H1 (cell line): ENCODE results near the gene PRIMA1. TPM values are rescaled to one million over a fixed set of nuclear protein-coding genes. Genes with fewer than 3 reads are reported as not detected.

Experiments used
- CTCF ChIA-PET: fragments of 300-600 bp; sonication (Branson Sonifier 250); formaldehyde crosslinking; loops from one replicate; lab custom pipeline; 2021; ENCODE audit not compliant: partially characterized antibody; lab: Charles Lee
- POLR2A ChIA-PET: fragments of 300-600 bp; sonication (Branson Sonifier 250); formaldehyde crosslinking; loops from one replicate; lab custom pipeline; 2021; ENCODE audit warnings: inconsistent platforms; ENCODE audit not compliant: partially characterized antibody; lab: Charles Lee
- DNase-seq, 2 experiments: peaks; one replicate each; pipeline versions ENCODE4 v3.0.0 to v3.0.0-alpha.2; 2010 to 2022; ENCODE audit warnings: low spot score in 2 of 2, low read depth in 1 of 2, mixed read lengths in 1 of 2
- FAIRE-seq: peaks from 2 replicates; lab custom pipeline; 2011; peaks lifted over from hg19 to GRCh38; lab: Jason Lieb, UNC
- H2AFZ ChIP-seq: 2 replicates; pipeline ENCODE4 v1.8.1; 2012; ENCODE audit warnings: low read length, inconsistent platforms
- H2AK5ac ChIP-seq: 2 replicates; pipeline ENCODE4 v1.6.1; 2013; ENCODE audit warnings: low read depth, low read length
- H2BK120ac ChIP-seq: replicated peaks from 2 replicates; pipeline ENCODE3; 2013; ENCODE audit warnings: low read depth, low read length, inconsistent platforms
- H2BK12ac ChIP-seq: 2 replicates; pipeline ENCODE4 v1.6.1; 2013; ENCODE audit warnings: low read depth, low read length
- H2BK15ac ChIP-seq: 2 replicates; pipeline ENCODE4 v1.6.1; 2013; ENCODE audit warnings: low read length
- H2BK20ac ChIP-seq: 2 replicates; pipeline ENCODE4 v1.6.1; 2013; ENCODE audit warnings: low read length
- H2BK5ac ChIP-seq: 2 replicates; pipeline ENCODE4 v1.6.1; 2013; ENCODE audit warnings: low read depth, low read length
- H3K14ac ChIP-seq: 2 replicates; pipeline ENCODE4 v1.6.1; 2013; ENCODE audit warnings: inconsistent platforms; ENCODE audit not compliant: insufficient read length
- H3K18ac ChIP-seq: 2 replicates; pipeline ENCODE4 v1.6.1; 2013; ENCODE audit warnings: low read length; ENCODE audit errors: extremely low read depth
- H3K23ac ChIP-seq: 2 replicates; pipeline ENCODE4 v1.6.1; 2013; ENCODE audit warnings: inconsistent platforms; ENCODE audit not compliant: insufficient read length
- H3K23me2 ChIP-seq: 2 replicates; pipeline ENCODE4 v1.6.1; 2013; ENCODE audit warnings: low read depth, low read length
- H3K27ac ChIP-seq: 2 replicates; pipeline ENCODE4 v1.6.1; 2011; ENCODE audit warnings: low read depth, low read length, inconsistent platforms
- H3K27me3 ChIP-seq, 4 experiments: replicated peaks in 1 of 4; 1 replicate in 1 of 4; 2 replicates in 3 of 4; pipeline versions ENCODE4 v1.6.1 to v1.8.1; 2011 to 2013; ENCODE audit warnings: low read length in 3 of 4, mild to moderate bottlenecking in 3 of 4, inconsistent platforms in 2 of 4, mixed read lengths in 2 of 4, moderate library complexity in 1 of 4; ENCODE audit not compliant: control insufficient read depth in 3 of 4, insufficient read depth in 3 of 4; ENCODE audit errors: extremely low read depth in 1 of 4
- H3K36me3 ChIP-seq, 4 experiments: 2 replicates each; pipeline versions ENCODE4 v1.6.1 to v1.8.1; 2011 to 2013; ENCODE audit warnings: mild to moderate bottlenecking in 4 of 4, low read length in 3 of 4, moderate library complexity in 2 of 4, control low read depth in 1 of 4, inconsistent platforms in 1 of 4; ENCODE audit not compliant: insufficient read depth in 4 of 4, control insufficient read depth in 2 of 4
- H3K4ac ChIP-seq: replicated peaks from 2 replicates; pipeline ENCODE3; 2013; ENCODE audit warnings: low read length, low read depth, mixed read lengths, inconsistent platforms; ENCODE audit not compliant: insufficient read length
- H3K4me1 ChIP-seq, 4 experiments: replicated peaks in 1 of 4; 1 replicate in 1 of 4; 2 replicates in 3 of 4; pipeline versions ENCODE4 v1.6.1 to v1.8.1; 2011 to 2013; ENCODE audit warnings: low read length in 3 of 4, inconsistent platforms in 2 of 4, mixed read lengths in 1 of 4; ENCODE audit not compliant: insufficient read depth in 4 of 4, control insufficient read depth in 3 of 4
- H3K4me2 ChIP-seq, 2 experiments: 2 replicates each; pipeline versions ENCODE4 v1.6.1 to v1.8.1; 2011 to 2013; ENCODE audit warnings: low read depth in 2 of 2, low read length in 2 of 2, control low read depth in 1 of 2, inconsistent platforms in 1 of 2, mild to moderate bottlenecking in 1 of 2; ENCODE audit not compliant: insufficient read depth in 1 of 2
- H3K4me3 ChIP-seq, 4 experiments: fragments of 200-600, 300-600 bp in 1 of 4; sonication (generic), shearing (Covaris generic), sonication (Bioruptor Twin) in 1 of 4; 2 replicates each; pipeline versions ENCODE4 v1.5.1 to v1.8.1; 2011 to 2016; ENCODE audit warnings: low read length in 4 of 4, low read depth in 3 of 4, control low read depth in 2 of 4, inconsistent platforms in 2 of 4, mild to moderate bottlenecking in 2 of 4, mixed read lengths in 1 of 4, moderate library complexity in 1 of 4; ENCODE audit not compliant: insufficient read depth in 2 of 4; ENCODE audit errors: extremely low read depth in 1 of 4
- H3K56ac ChIP-seq: replicated peaks from 2 replicates; pipeline ENCODE3; 2013; ENCODE audit warnings: low read depth, mild to moderate bottlenecking, mixed read lengths, low read length, inconsistent platforms; ENCODE audit not compliant: insufficient read length
- H3K79me1 ChIP-seq: 2 replicates; pipeline ENCODE4 v1.6.1; 2013; ENCODE audit warnings: low read depth, low read length, control low read depth
- H3K79me2 ChIP-seq, 2 experiments: 2 replicates each; pipeline versions ENCODE4 v1.6.1 to v1.8.1; 2012 to 2013; ENCODE audit warnings: low read length in 2 of 2, mild to moderate bottlenecking in 2 of 2, inconsistent platforms in 1 of 2; ENCODE audit not compliant: insufficient read depth in 2 of 2, control insufficient read depth in 1 of 2
- H3K9ac ChIP-seq, 4 experiments: replicated peaks in 1 of 4; 1 replicate in 1 of 4; 2 replicates in 3 of 4; pipeline versions ENCODE4 v1.6.1 to v1.8.1; 2011 to 2013; ENCODE audit warnings: low read depth in 3 of 4, low read length in 3 of 4, control low read depth in 2 of 4, mild to moderate bottlenecking in 2 of 4, moderate library complexity in 2 of 4, inconsistent platforms in 1 of 4; ENCODE audit errors: extremely low read depth in 1 of 4
- H3K9me3 ChIP-seq, 2 experiments: 2 replicates each; pipeline versions ENCODE4 v1.6.1 to v1.8.1; 2012 to 2013; ENCODE audit warnings: mild to moderate bottlenecking in 2 of 2, moderate library complexity in 2 of 2, control low read depth in 1 of 2, inconsistent platforms in 1 of 2, low read depth in 1 of 2, low read length in 1 of 2, mixed read lengths in 1 of 2; ENCODE audit not compliant: insufficient read depth in 2 of 2
- H4K20me1 ChIP-seq, 2 experiments: replicated peaks in 1 of 2; 2 replicates each; pipeline versions ENCODE3 to v1.8.1; 2011 to 2013; ENCODE audit warnings: inconsistent platforms in 2 of 2, low read length in 2 of 2, mild to moderate bottlenecking in 1 of 2; ENCODE audit not compliant: insufficient read depth in 2 of 2, control insufficient read depth in 1 of 2
- H4K5ac ChIP-seq: 2 replicates; pipeline ENCODE4 v1.6.1; 2013; ENCODE audit warnings: low read length, low read depth, mixed read lengths, inconsistent platforms; ENCODE audit not compliant: insufficient read length
- H4K8ac ChIP-seq: 2 replicates; pipeline ENCODE4 v1.8.0; 2013; ENCODE audit warnings: mild to moderate bottlenecking, moderate library complexity, low read length, inconsistent platforms; ENCODE audit not compliant: insufficient read depth; ENCODE audit errors: extremely low read depth
- H4K91ac ChIP-seq: replicated peaks from 2 replicates; pipeline ENCODE3; 2013; ENCODE audit warnings: low read length, mixed read lengths, inconsistent platforms; ENCODE audit not compliant: insufficient read length
- ASH2L ChIP-seq: fragments of 200-600, 300-600 bp; sonication (generic); IDR thresholded peaks from one replicate; pipeline ENCODE4 v1.7.1; 2017; ENCODE audit warnings: low read length
- CBX8 ChIP-seq: fragments of 300-800, 300-1000 bp; sonication (generic); IDR thresholded peaks from 2 replicates; pipeline ENCODE4 v1.7.1; 2016; ENCODE audit warnings: low read depth, low read length, borderline replicate concordance
- CTCF ChIP-seq, 3 experiments: IDR thresholded peaks; 1 replicate in 2 of 3; 2 replicates in 1 of 3; pipeline versions ENCODE4 v1.5.1 to v1.6.1; 2011; ENCODE audit warnings: low read length in 3 of 3, mild to moderate bottlenecking in 3 of 3, inconsistent platforms in 2 of 3, low read depth in 1 of 3, moderate library complexity in 1 of 3; ENCODE audit not compliant: insufficient read depth in 1 of 3; ENCODE audit errors: control extremely low read depth in 1 of 3
- E2F6 ChIP-seq: IDR thresholded peaks from 2 replicates; pipeline ENCODE4 v1.6.1; 2012; ENCODE audit warnings: inconsistent platforms
- KDM1A ChIP-seq: fragments of 200-600, 300-600 bp; sonication (generic); IDR thresholded peaks from 2 replicates; pipeline ENCODE4 v1.7.1; 2016; ENCODE audit warnings: mild to moderate bottlenecking, low read length, borderline replicate concordance
- RBBP5 ChIP-seq: IDR thresholded peaks from 2 replicates; pipeline ENCODE4 v1.7.1; 2012; ENCODE audit warnings: low read depth, mild to moderate bottlenecking, inconsistent platforms, low read length, moderate library complexity, borderline replicate concordance
- SIN3A ChIP-seq, 2 experiments: IDR thresholded peaks in 1 of 2; conservative IDR thresholded peaks in 1 of 2; 2 replicates each; pipeline ENCODE4 v1.6.1; 2011 to 2012; ENCODE audit warnings: low read length in 2 of 2, improper control_type of control experiment in 1 of 2, low read depth in 1 of 2, mild to moderate bottlenecking in 1 of 2
- SP2 ChIP-seq: IDR thresholded peaks from 2 replicates; pipeline ENCODE4 v1.6.1; 2012; ENCODE audit warnings: mild to moderate bottlenecking, low read length, inconsistent platforms
- SRF ChIP-seq: IDR thresholded peaks from 2 replicates; pipeline ENCODE4 v1.6.1; 2011; ENCODE audit warnings: mild to moderate bottlenecking, low read depth, low read length, moderate library complexity
- WGBS, 2 experiments: shearing (Covaris generic) in 1 of 2; methylation state at CpG; one replicate each; pipeline versions ENCODE4 v1.1.6 to v1.1.7; 2013 to 2015; ENCODE audit warnings: low lambda C conversion rate in 2 of 2, mixed read lengths in 2 of 2, inconsistent platforms in 1 of 2, low coverage in 1 of 2, missing lambda C conversion rate in 1 of 2; ENCODE audit not compliant: insufficient replicate concordance in 2 of 2, insufficient coverage in 1 of 2, insufficient read length in 1 of 2; ENCODE audit errors: extremely low coverage in 1 of 2, missing lambda C conversion rate in 1 of 2; 5-methylcytosine and 5-hydroxymethylcytosine counted together
- polyA plus RNA-seq, 7 experiments: library from polyadenylated mRNA; depleted of rRNA in 3 of 7; stranded (reverse) in 5 of 7; unstranded in 2 of 7; fragments of >200 nt in 5 of 7; fragments of 200-250 nt in 2 of 7; gene quantifications; 1 replicate in 5 of 7; 2 replicates in 1 of 7; 4 replicates in 1 of 7; pipeline versions ENCODE4 v1.2.1 to v1.2.3, GENCODE V29; 2011 to 2013; ENCODE audit warnings: missing spikeins in 2 of 7, mixed read lengths in 2 of 7
- total RNA-seq: library from RNA; stranded (reverse); fragmentation: NEBNext Ultra II Directional; extraction: Animal tissue kit (Norgen Biotek cat#: 25700); gene quantifications from 2 replicates; pipeline ENCODE4 v1.2.1, GENCODE V29; 2021

PRIMA1 gene
- total and polyA plus RNA-seq, 2 of the 8 experiments (the other 6 are each of a cell fraction or from before 2014, with no cell fraction given), result 2.8 to 4.5 TPM

GRCh38 chr14:93727917-93728650 is 60.2 kb downstream of the PRIMA1 start:
- no peak overlapping the region for H3K4me3 ChIP-seq
- 91% methylated on average over 19 of the region's 19 CpGs; no CpG with 5 or more reads in 1 of the 2 experiments for WGBS, 2 experiments
- CTCF ChIA-PET, result interaction anchor here (1.0 kb wide), 1 partner anchor 68 kb away, joined by 3 read pairs; no protein-coding TSS in a partner anchor
- TF ChIP-seq RBBP5 (no peak), SRF (no peak), SP2 (no peak), ASH2L (no peak), E2F6 (no peak), KDM1A (no peak), CTCF (IDR thresholded peaks at IDR 0.05; ENCODE audit: control extremely low read depth in 1 of 3, insufficient read depth in 1 of 3, low read depth in 1 of 3, low read length in 3 of 3) (no peak), CBX8 (no peak), SIN3A (conservative IDR thresholded peaks at IDR 0.05 in 1 of 2, IDR thresholded peaks at IDR 0.05 in 1 of 2; ENCODE audit: low read depth in 1 of 2, low read length in 2 of 2) (no peak)

More at GRCh38 chr14:93727917-93728650, 60.2 kb downstream of the PRIMA1 start:
- no peaks in the 10 kb centered on the region for H3K9me3 ChIP-seq
- no peak for FAIRE-seq
- H3K56ac ChIP-seq, result no peak overlapping the region
- no peaks in the 10 kb centered on the region for H3K23me2 ChIP-seq
- no peaks in the 10 kb centered on the region for H4K20me1 ChIP-seq
- H2BK15ac ChIP-seq, result no peak overlapping the region
- no peak for DNase-seq
- no peak overlapping the region for H3K9ac ChIP-seq
- POLR2A ChIA-PET, result interaction anchor here (0.9 to 1.2 kb wide), 2 partner anchors 40 to 59 kb away, joined by 3 to 4 read pairs; no protein-coding TSS in a partner anchor
- H3K4ac ChIP-seq, result no peak overlapping the region
- H3K14ac ChIP-seq, result no peak overlapping the region
- no peak overlapping the region for H2AFZ ChIP-seq
- no peak overlapping the region for H2AK5ac ChIP-seq
- no peak overlapping the region for H3K18ac ChIP-seq
- H4K91ac ChIP-seq, result no peak overlapping the region
- H2BK120ac ChIP-seq, result no peak overlapping the region
- H2BK12ac ChIP-seq, result no peak overlapping the region
- H3K4me1 ChIP-seq, result peaks cover 0 to 5% (median 2%) of the 10 kb centered on the region in 4 experiments; a peak in 2 of 7 replicates
- no peaks in the 10 kb centered on the region for H3K79me2 ChIP-seq
- H4K8ac ChIP-seq, result no peak overlapping the region
- H3K36me3 ChIP-seq, result no peaks in the 10 kb centered on the region
- H3K23ac ChIP-seq, result no peak overlapping the region
- no peak overlapping the region for H3K4me2 ChIP-seq
- H3K27ac ChIP-seq, result no peak overlapping the region
- no peak overlapping the region for H2BK20ac ChIP-seq
- no peaks in the 10 kb centered on the region; a peak in 1 of 7 replicates for H3K27me3 ChIP-seq
- no peak overlapping the region for H2BK5ac ChIP-seq
- H3K79me1 ChIP-seq, result no peaks in the 10 kb centered on the region
- H4K5ac ChIP-seq, result no peak overlapping the region
